Ovary (tissue), 9 donors: ENCODE results near the gene ZNF576. TPM values are rescaled to one million over a fixed set of nuclear protein-coding genes. Genes with fewer than 3 reads are reported as not detected.

Experiments
- DNase-seq, 5 donors: peaks; one replicate each; pipeline ENCODE4 v3.0.0-alpha.2; 2019 to 2020
- H3K27ac ChIP-seq, 2 donors: fragments of 200-600 bp; one replicate each; pipeline versions ENCODE4 v1.5.1 to v1.8.0; 2019 to 2022
- H3K27me3 ChIP-seq: fragments of 200-600 bp; one replicate; pipeline ENCODE4 v1.8.0; 2022
- H3K36me3 ChIP-seq: fragments of 200-600 bp; sonication (generic); one replicate; pipeline ENCODE4 v1.5.1; 2019
- H3K4me1 ChIP-seq: one replicate; pipeline ENCODE4 v1.8.1; 2013; ENCODE audit warnings: mild to moderate bottlenecking, moderate library complexity; ENCODE audit not compliant: insufficient read depth
- H3K4me3 ChIP-seq: fragments of 200-600 bp; sonication (generic); one replicate; pipeline ENCODE4 v1.5.1; 2017
- H3K9me3 ChIP-seq, 2 donors: fragments of 200-600 bp in 1 of 2; sonication (generic) in 1 of 2; one replicate each; pipeline versions ENCODE4 v1.5.1 to v1.8.1; 2013 to 2019; ENCODE audit warnings: mild to moderate bottlenecking in 1 of 2, moderate library complexity in 1 of 2
- CTCF ChIP-seq, 3 donors: fragments of 450-650 bp in 2 of 3; fragments of 200-600 bp in 1 of 3; IDR thresholded peaks; one replicate each; pipeline versions ENCODE4 v1.5.1 to v1.8.0; 2016 to 2022; ENCODE audit warnings: antibody characterized with exemption in 3 of 3, mild to moderate bottlenecking in 1 of 3
- EP300 ChIP-seq: sonication (generic); formaldehyde crosslinking; IDR thresholded peaks from one replicate; pipeline ENCODE4 v1.6.1; 2017; ENCODE audit warnings: antibody characterized with exemption
- POLR2A ChIP-seq: fragments of 450-650 bp; IDR thresholded peaks from one replicate; pipeline ENCODE4 v1.6.1; 2017; ENCODE audit warnings: antibody characterized with exemption, mild to moderate bottlenecking, moderate library complexity
- WGBS, 3 donors: extraction: QIAGEN DNeasy Blood & Tissue Kit in 1 of 3; methylation state at CpG; one replicate each; pipeline versions ENCODE4 v1.1.5 to v1.1.7; 2013 to 2017; 5-methylcytosine and 5-hydroxymethylcytosine counted together
- intact Hi-C, 4 donors: fragments of 100-400 bp; cut with DNase I; formaldehyde crosslinking; loops; one replicate each; pipeline versions ENCODE4 v1.11.0 to v1.15.1; 2022 to 2023
- polyA plus RNA-seq, 2 donors: library from polyadenylated mRNA; stranded (reverse); fragments of 200-250 nt in 1 of 2; fragments of 350-450 nt in 1 of 2; fragmentation: Illumina TruSeq in 1 of 2; extraction: RNeasy Lipid Tissue Mini Kit (QIAGEN cat#74804) in 1 of 2; gene quantifications; one replicate each; pipeline ENCODE4 v1.2.3, GENCODE V29; 2013 to 2014
- total RNA-seq, 7 donors: library from RNA; depleted of rRNA in 2 of 7; stranded (reverse); fragments of >200 nt in 2 of 7; fragmentation: NEBNext Ultra II Directional in 3 of 7; extraction: Animal tissue kit (Norgen Biotek cat#: 25700) in 3 of 7; gene quantifications; one replicate each; pipeline versions ENCODE4 v1.1.0 to v1.2.4, GENCODE V29; 2016 to 2023
- donor health status: DM: no; HTN: no; CAD: no; lungs with moderate emphysema.
- donor health status: DM: no; HTN: no; CAD: no.
- donor health status: Bipolar disorder and iron deficiency.
- donor health status: DM: yes; HTN: yes; CAD: no.
- donor health status: DM: no; HTN: no; CAD: no.
- donor health status: DM: yes; HTN: yes; CAD: no.

Gene ZNF576
- total and polyA plus RNA-seq, 9 donors, result 8.6 to 22.4 (median 16.6) TPM

DNA sequence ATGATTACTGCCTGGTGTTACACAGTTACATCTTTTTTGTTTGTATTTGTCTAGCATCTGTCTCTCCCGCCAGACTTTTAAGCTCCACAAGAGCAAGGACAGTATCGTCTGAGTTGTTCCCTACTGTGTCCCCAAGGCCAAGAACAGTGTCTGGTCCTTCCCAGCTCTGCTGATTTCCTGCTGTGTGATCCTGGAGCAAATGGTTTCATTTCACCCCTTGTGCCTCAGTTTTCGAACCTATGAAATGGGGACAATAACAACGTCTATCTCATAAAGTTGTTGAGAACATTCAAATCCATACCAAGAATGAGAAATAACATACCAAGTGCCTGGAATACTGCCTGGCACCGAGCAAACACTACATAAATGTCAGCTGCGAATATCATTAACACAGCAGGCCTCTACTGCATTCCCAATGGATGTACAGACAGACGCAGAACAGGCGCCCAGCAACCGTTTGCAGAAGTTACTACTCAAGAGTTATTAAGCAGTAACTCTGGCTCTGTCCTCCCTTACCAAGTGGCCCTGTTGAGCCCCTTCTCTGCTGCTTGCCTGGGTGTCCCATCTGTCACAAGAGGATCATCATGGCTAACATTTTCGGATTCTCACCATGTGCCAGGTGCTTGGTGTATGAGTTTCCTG lies 32.5 kb upstream of the ZNF576 start:
- Histone ChIP-seq H3K4me1 (peaks cover 3% of the 10 kb centered on the region), H3K9me3 (no peaks in the 10 kb centered on the region), H3K4me3 (no peak overlapping the region), H3K27ac (no peak overlapping the region), H3K36me3 (no peaks in the 10 kb centered on the region), H3K27me3 (no peaks in the 10 kb centered on the region)
- intact Hi-C loops, result no loop called here
- no peak for DNase-seq
- 91 to 92% (median 91%) methylated on average over 10 of the region's 10 CpGs for WGBS, 3 donors
- TF ChIP-seq CTCF (IDR thresholded peaks at IDR 0.05), result no peak
- no peak for TF ChIP-seq POLR2A
- no peak for TF ChIP-seq EP300

DNA sequence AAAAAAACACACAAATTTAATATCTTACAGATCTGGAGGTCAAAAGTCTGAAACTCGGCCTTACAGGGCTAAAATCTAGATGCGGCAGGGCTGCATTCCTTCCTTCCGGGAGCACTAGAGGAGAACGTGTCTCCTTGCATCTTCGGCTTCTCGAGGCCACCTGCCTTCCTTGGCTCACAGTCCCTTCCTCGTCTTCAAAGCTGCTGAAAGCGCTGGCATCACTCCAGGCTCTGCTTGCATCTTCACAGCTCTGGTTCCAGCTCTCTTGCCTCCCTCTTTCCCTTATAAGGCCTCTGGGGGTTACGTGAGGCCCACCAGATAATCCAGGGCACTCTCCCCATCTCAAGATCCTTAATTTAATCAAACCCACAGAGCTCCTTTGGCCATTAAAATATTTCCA lies 31.6 kb upstream of the ZNF576 start:
- H3K36me3 ChIP-seq, result no peaks in the 10 kb centered on the region
- H3K27ac ChIP-seq, result no peak overlapping the region
- no peaks in the 10 kb centered on the region for H3K27me3 ChIP-seq
- TF ChIP-seq CTCF (IDR thresholded peaks at IDR 0.05) (no peak), POLR2A (no peak), EP300 (no peak)
- H3K4me3 ChIP-seq, result no peak overlapping the region
- intact Hi-C loops, result no loop called here
- DNase-seq, result no peak
- no peaks in the 10 kb centered on the region for H3K9me3 ChIP-seq
- WGBS, 3 donors, result 65 to 73% (median 69%) methylated on average over 9 of the region's 9 CpGs
- H3K4me1 ChIP-seq, result peaks cover 3% of the 10 kb centered on the region

- intact Hi-C loops, result no loop called here
- Histone ChIP-seq H3K27ac (no peak overlapping the region), H3K4me3 (no peak overlapping the region), H3K9me3 (no peaks in the 10 kb centered on the region), H3K36me3 (no peaks in the 10 kb centered on the region), H3K4me1 (peaks cover 3% of the 10 kb centered on the region), H3K27me3 (no peaks in the 10 kb centered on the region)
- WGBS, 3 donors, result 73 to 83% (median 77%) methylated on average over 5 of the region's 5 CpGs
- TF ChIP-seq EP300 (no peak), CTCF (IDR thresholded peaks at IDR 0.05) (no peak), POLR2A (no peak)
- DNase-seq, result no peak
Measured at GRCh38 chr19:43569657-43570056, 26.7 kb upstream of the ZNF576 start.

- DNase-seq, result no peak
- H3K4me3 ChIP-seq, result no peak overlapping the region
- no peaks in the 10 kb centered on the region for H3K27me3 ChIP-seq
- H3K4me1 ChIP-seq, result peaks cover 4% of the 10 kb centered on the region
- H3K36me3 ChIP-seq, result no peaks in the 10 kb centered on the region
- no peaks in the 10 kb centered on the region for H3K9me3 ChIP-seq
- no peak overlapping the region for H3K27ac ChIP-seq
- 71 to 85% (median 82%) methylated on average over 5 of the region's 5 CpGs for WGBS, 3 donors
- TF ChIP-seq CTCF (IDR thresholded peaks at IDR 0.05) (no peak), POLR2A (no peak), EP300 (no peak)
- intact Hi-C loops, result no loop called here
Measured at GRCh38 chr19:43570174-43570791, 26.1 kb upstream of the ZNF576 start.
